H9 (cell line): ENCODE measurements around the gene ARIH1. TPM values are rescaled to one million over a fixed set of nuclear protein-coding genes. Genes with fewer than 3 reads are reported as not detected.

Experiments used
- DNase-seq: peaks from one replicate; pipeline ENCODE4 v3.0.0-alpha.2; 2017
- H2AFZ ChIP-seq: one replicate; pipeline ENCODE4 v1.6.1; 2013; ENCODE audit warnings: mild to moderate bottlenecking, low read length, control low read depth, moderate library complexity
- H2AK5ac ChIP-seq: 2 replicates; pipeline ENCODE4 v1.6.1; 2013; ENCODE audit warnings: low read length, control low read depth, mixed read lengths; ENCODE audit not compliant: insufficient read length
- H2BK120ac ChIP-seq: one replicate; pipeline ENCODE4 v1.6.1; 2013; ENCODE audit warnings: low read depth, mild to moderate bottlenecking, low read length, control low read depth, inconsistent platforms; ENCODE audit not compliant: poor library complexity, severe bottlenecking
- H2BK12ac ChIP-seq: 2 replicates; pipeline ENCODE4 v1.6.1; 2013; ENCODE audit warnings: low read length, control low read depth, mixed read lengths, low read depth; ENCODE audit not compliant: insufficient read length
- H2BK15ac ChIP-seq: 2 replicates; pipeline ENCODE4 v1.6.1; 2013; ENCODE audit warnings: low read depth, low read length, control low read depth
- H2BK20ac ChIP-seq: one replicate; pipeline ENCODE4 v1.6.1; 2013; ENCODE audit warnings: low read depth, mild to moderate bottlenecking, low read length, control low read depth, inconsistent platforms; ENCODE audit not compliant: poor library complexity, severe bottlenecking
- H2BK5ac ChIP-seq: 2 replicates; pipeline ENCODE4 v1.6.1; 2013; ENCODE audit warnings: low read length, control low read depth, mixed read lengths; ENCODE audit not compliant: insufficient read length
- H3K14ac ChIP-seq: 2 replicates; pipeline ENCODE4 v1.6.1; 2013; ENCODE audit warnings: low read length, control low read depth; ENCODE audit not compliant: insufficient read depth
- H3K18ac ChIP-seq: 2 replicates; pipeline ENCODE4 v1.6.1; 2013; ENCODE audit warnings: low read depth, mild to moderate bottlenecking, mixed read lengths, low read length, control low read depth; ENCODE audit not compliant: insufficient read length
- H3K23ac ChIP-seq: 2 replicates; pipeline ENCODE4 v1.6.1; 2013; ENCODE audit warnings: low read length, control low read depth, mixed read lengths, low read depth; ENCODE audit not compliant: insufficient read length
- H3K23me2 ChIP-seq: 2 replicates; pipeline ENCODE4 v1.6.1; 2013; ENCODE audit warnings: low read depth, mild to moderate bottlenecking, mixed read lengths, low read length, control low read depth; ENCODE audit not compliant: insufficient read length, poor library complexity, severe bottlenecking
- H3K27ac ChIP-seq: 2 replicates; pipeline ENCODE4 v1.5.1; 2013; ENCODE audit warnings: low read length, control low read depth, mixed read lengths, low read depth; ENCODE audit not compliant: insufficient read length
- H3K27me3 ChIP-seq: 2 replicates; pipeline ENCODE4 v1.6.1; 2013; ENCODE audit warnings: low read length, control low read depth, inconsistent platforms; ENCODE audit not compliant: insufficient read depth
- H3K4ac ChIP-seq: 2 replicates; pipeline ENCODE4 v1.6.1; 2013; ENCODE audit warnings: low read depth, mild to moderate bottlenecking, control low read depth, inconsistent platforms, low read length, moderate library complexity
- H3K4me1 ChIP-seq: 2 replicates; pipeline ENCODE4 v1.6.1; 2013; ENCODE audit warnings: low read length, control low read depth, inconsistent platforms; ENCODE audit not compliant: insufficient read depth
- H3K4me2 ChIP-seq: 2 replicates; pipeline ENCODE4 v1.6.1; 2013; ENCODE audit warnings: low read length, control low read depth, mixed read lengths; ENCODE audit not compliant: insufficient read length, insufficient read depth
- H3K56ac ChIP-seq: 2 replicates; pipeline ENCODE4 v1.6.1; 2013; ENCODE audit warnings: low read depth, mild to moderate bottlenecking, mixed read lengths, low read length, control low read depth; ENCODE audit not compliant: insufficient read length
- H3K79me1 ChIP-seq: 2 replicates; pipeline ENCODE4 v1.6.1; 2013; ENCODE audit warnings: low read depth, mild to moderate bottlenecking, moderate library complexity, low read length, control low read depth, inconsistent platforms; ENCODE audit not compliant: insufficient read depth, poor library complexity, severe bottlenecking
- H3K79me2 ChIP-seq: 2 replicates; pipeline ENCODE4 v1.6.1; 2013; ENCODE audit warnings: low read length, control low read depth, inconsistent platforms; ENCODE audit not compliant: insufficient read depth
- H3K9ac ChIP-seq: 2 replicates; pipeline ENCODE4 v1.6.1; 2013; ENCODE audit warnings: low read length, control low read depth, mixed read lengths; ENCODE audit not compliant: insufficient read length; ENCODE audit errors: extremely low read depth
- H3K9me3 ChIP-seq: one replicate; pipeline ENCODE4 v1.6.1; 2013; ENCODE audit warnings: low read depth, low read length, inconsistent platforms; ENCODE audit not compliant: control insufficient read depth
- H3T11ph ChIP-seq: one replicate; pipeline ENCODE4 v1.6.1; 2013; ENCODE audit warnings: mild to moderate bottlenecking, low read length, control low read depth, inconsistent platforms
- H4K20me1 ChIP-seq: one replicate; pipeline ENCODE4 v1.6.1; 2013; ENCODE audit not compliant: control insufficient read depth, insufficient read length, insufficient read depth
- H4K5ac ChIP-seq: 2 replicates; pipeline ENCODE4 v1.6.1; 2013; ENCODE audit warnings: low read depth, mild to moderate bottlenecking, mixed read lengths, low read length, control low read depth; ENCODE audit not compliant: insufficient read length
- H4K8ac ChIP-seq: replicated peaks from 2 replicates; pipeline ENCODE4 v1.6.1; 2013; ENCODE audit warnings: low read length, control low read depth, mixed read lengths, low read depth; ENCODE audit not compliant: insufficient read length
- H4K91ac ChIP-seq: 2 replicates; pipeline ENCODE4 v1.6.1; 2013; ENCODE audit warnings: low read depth, mild to moderate bottlenecking, moderate library complexity, mixed read lengths, low read length, control low read depth; ENCODE audit not compliant: insufficient read length
- H3K27ac Mint-ChIP-seq, 3 experiments: 2 replicates in 2 of 3; 3 replicates in 1 of 3; pipeline ENCODE4 v1.8.0; 2020 to 2021; ENCODE audit warnings: mixed read lengths in 3 of 3, mild to moderate bottlenecking in 1 of 3, moderate library complexity in 1 of 3
- H3K27me3 Mint-ChIP-seq: 2 replicates; pipeline ENCODE4 v1.8.0; 2021; ENCODE audit warnings: low read depth, mild to moderate bottlenecking, moderate library complexity, mixed read lengths
- H3K36me3 Mint-ChIP-seq, 3 experiments: 2 replicates in 2 of 3; 3 replicates in 1 of 3; pipeline ENCODE4 v1.8.0; 2020 to 2021; ENCODE audit warnings: low read depth in 3 of 3, mixed read lengths in 3 of 3; ENCODE audit not compliant: insufficient read depth in 1 of 3
- H3K4me1 Mint-ChIP-seq, 2 experiments: 2 replicates each; pipeline ENCODE4 v1.8.0; 2020; ENCODE audit warnings: mixed read lengths in 2 of 2
- H3K4me3 Mint-ChIP-seq, 2 experiments: 2 replicates in 1 of 2; 3 replicates in 1 of 2; pipeline ENCODE4 v1.8.0; 2020 to 2021; ENCODE audit warnings: mild to moderate bottlenecking in 2 of 2, mixed read lengths in 2 of 2, moderate library complexity in 1 of 2
- H3K9me3 Mint-ChIP-seq, 2 experiments: 2 replicates in 1 of 2; 3 replicates in 1 of 2; pipeline ENCODE4 v1.8.0; 2020; ENCODE audit warnings: mild to moderate bottlenecking in 2 of 2, mixed read lengths in 2 of 2, moderate library complexity in 1 of 2
- WGBS: extraction: QIAGEN DNeasy Blood & Tissue Kit; methylation state at CpG from one replicate; pipeline ENCODE4 v1.1.7; 2013; ENCODE audit warnings: missing lambda C conversion rate, low lambda C conversion rate, mixed read lengths; ENCODE audit not compliant: insufficient read length; ENCODE audit errors: extremely low coverage; 5-methylcytosine and 5-hydroxymethylcytosine counted together
- total RNA-seq: library from RNA; stranded (reverse); gene quantifications from 2 replicates; pipeline ENCODE4 v1.2.1, GENCODE V29; 2021
- TF ChIP-seq, protein P1 (sequence below): fragments of 200-600 bp; sonication (generic); conservative IDR thresholded peaks from 3 replicates; pipeline ENCODE4 v1.8.0; 2021; ENCODE audit warnings: antibody characterized with exemption, mild to moderate bottlenecking

ARIH1 gene
- total RNA-seq, 1 experiment from 2014 or later: 158 TPM

DNA sequence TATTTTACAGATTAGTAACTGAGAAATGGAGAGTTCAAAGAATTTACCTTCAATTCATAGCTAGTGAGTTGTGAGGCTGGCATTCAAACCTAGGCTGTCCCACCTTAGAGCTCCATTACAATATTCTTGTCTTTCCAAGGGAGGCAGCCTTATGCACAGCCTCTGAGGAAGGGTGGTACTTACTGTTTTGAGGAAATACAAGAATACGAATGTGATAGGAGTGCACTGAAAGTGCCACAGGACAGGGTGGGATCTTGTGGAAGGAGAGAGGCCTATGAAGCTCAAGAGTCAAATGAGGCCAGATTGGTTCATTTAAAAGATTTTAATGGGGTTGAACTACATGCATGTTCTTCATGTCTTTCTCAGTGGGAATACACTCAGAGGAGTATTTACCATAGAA, 86.3 kb downstream of the ARIH1 start:
- no peak overlapping the region for H2BK5ac ChIP-seq
- TF ChIP-seq, protein P1, sequence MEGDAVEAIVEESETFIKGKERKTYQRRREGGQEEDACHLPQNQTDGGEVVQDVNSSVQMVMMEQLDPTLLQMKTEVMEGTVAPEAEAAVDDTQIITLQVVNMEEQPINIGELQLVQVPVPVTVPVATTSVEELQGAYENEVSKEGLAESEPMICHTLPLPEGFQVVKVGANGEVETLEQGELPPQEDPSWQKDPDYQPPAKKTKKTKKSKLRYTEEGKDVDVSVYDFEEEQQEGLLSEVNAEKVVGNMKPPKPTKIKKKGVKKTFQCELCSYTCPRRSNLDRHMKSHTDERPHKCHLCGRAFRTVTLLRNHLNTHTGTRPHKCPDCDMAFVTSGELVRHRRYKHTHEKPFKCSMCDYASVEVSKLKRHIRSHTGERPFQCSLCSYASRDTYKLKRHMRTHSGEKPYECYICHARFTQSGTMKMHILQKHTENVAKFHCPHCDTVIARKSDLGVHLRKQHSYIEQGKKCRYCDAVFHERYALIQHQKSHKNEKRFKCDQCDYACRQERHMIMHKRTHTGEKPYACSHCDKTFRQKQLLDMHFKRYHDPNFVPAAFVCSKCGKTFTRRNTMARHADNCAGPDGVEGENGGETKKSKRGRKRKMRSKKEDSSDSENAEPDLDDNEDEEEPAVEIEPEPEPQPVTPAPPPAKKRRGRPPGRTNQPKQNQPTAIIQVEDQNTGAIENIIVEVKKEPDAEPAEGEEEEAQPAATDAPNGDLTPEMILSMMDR: no peak
- no peaks in the 10 kb centered on the region for H3K79me2 ChIP-seq
- no peak overlapping the region for H2AFZ ChIP-seq
- H3K18ac ChIP-seq: no peak overlapping the region
- no peak overlapping the region for H3K4me2 ChIP-seq
- no peak overlapping the region for H3K14ac ChIP-seq
- no peak overlapping the region for H4K5ac ChIP-seq
- H2BK12ac ChIP-seq: no peak overlapping the region
- H2BK120ac ChIP-seq: no peak overlapping the region
- WGBS: no CpG with 5 or more reads among the region's 1 CpG
- H3K4me1 ChIP-seq: no peaks in the 10 kb centered on the region
- H4K8ac ChIP-seq: no peak overlapping the region
- Mint-ChIP-seq H3K27me3 (no peaks in the 10 kb centered on the region), H3K36me3 (peaks cover 12 to 53% (median 40%) of the 10 kb centered on the region in 3 experiments; a peak in 6 of 7 replicates), H3K4me3 (no peak overlapping the region), H3K4me1 (no peaks in the 10 kb centered on the region), H3K27ac (no peak overlapping the region; a peak in 2 of 7 replicates), H3K9me3 (no peaks in the 10 kb centered on the region)
- no peak overlapping the region for H2AK5ac ChIP-seq
- H4K20me1 ChIP-seq: no peaks in the 10 kb centered on the region
- no peak overlapping the region for H3K56ac ChIP-seq
- H3K23ac ChIP-seq: no peak overlapping the region
- H3T11ph ChIP-seq: no peak overlapping the region
- DNase-seq: no peak
- no peaks in the 10 kb centered on the region for H3K27me3 ChIP-seq
- H3K27ac ChIP-seq: no peak overlapping the region
- no peak overlapping the region for H2BK20ac ChIP-seq
- peaks cover 6% of the 10 kb centered on the region for H3K79me1 ChIP-seq
- H3K9me3 ChIP-seq: no peaks in the 10 kb centered on the region
- no peaks in the 10 kb centered on the region for H3K23me2 ChIP-seq
- no peak overlapping the region for H4K91ac ChIP-seq
- no peak overlapping the region for H3K4ac ChIP-seq
- H3K9ac ChIP-seq: no peak overlapping the region
- no peak overlapping the region for H2BK15ac ChIP-seq
